Brain pericyte (primary cell): ENCODE data around the gene CD74.

Source experiments
- DNase-seq: peaks from one replicate; pipeline ENCODE4 v3.0.0-alpha.2; 2012; ENCODE audit warnings: low read depth, low spot score

The CD74 gene

GRCh38 chr5:150361301-150361700 is 51.4 kb downstream of the CD74 start:
- DNase-seq, result no peak

- no peak for DNase-seq
Measured at GRCh38 chr5:150358261-150359095, 54.2 kb downstream of the CD74 start.

GRCh38 chr5:150357326-150358260 is 55.1 kb downstream of the CD74 start, which contains the start of gene TCOF1:
Gene TCOF1 (plus strand): TSS chr5:150357697. CDS start chr5:150357747, 50 bp downstream.
- DNase-seq, result peak; percentile 84

- no peak for DNase-seq
Measured at GRCh38 chr5:150356575-150357294, 56.0 kb downstream of the CD74 start.

- no peak for DNase-seq
Measured at GRCh38 chr5:150355791-150356190, 56.9 kb downstream of the CD74 start.

GRCh38 chr5:150353032-150353675 is 59.6 kb downstream of the CD74 start:
- no peak for DNase-seq

- DNase-seq, result no peak
Measured at GRCh38 chr5:150352244-150353031, 60.3 kb downstream of the CD74 start.
